GM18498 (cell line): ENCODE data around the gene SYNRG.
"Not testable (repeated sequence)": the region's sequence is repeated elsewhere in the genome, so short reads cannot be mapped to it uniquely, and the experiment has no call there.

ENCODE experiments used
- ATAC-seq: cut with Tn5 transposase; IDR thresholded peaks from one replicate; pipeline ENCODE4 v1.9.1; 2021; ENCODE audit warnings: mild to moderate bottlenecking, moderate library complexity; ENCODE audit not compliant: unreplicated experiment

The SYNRG gene

GRCh38 chr17:37541880-37542660 is 67.1 kb downstream of the SYNRG start:
- ATAC-seq: no peak

- ATAC-seq: no peak
Measured at GRCh38 chr17:37538981-37539659, 70.1 kb downstream of the SYNRG start.

DNA sequence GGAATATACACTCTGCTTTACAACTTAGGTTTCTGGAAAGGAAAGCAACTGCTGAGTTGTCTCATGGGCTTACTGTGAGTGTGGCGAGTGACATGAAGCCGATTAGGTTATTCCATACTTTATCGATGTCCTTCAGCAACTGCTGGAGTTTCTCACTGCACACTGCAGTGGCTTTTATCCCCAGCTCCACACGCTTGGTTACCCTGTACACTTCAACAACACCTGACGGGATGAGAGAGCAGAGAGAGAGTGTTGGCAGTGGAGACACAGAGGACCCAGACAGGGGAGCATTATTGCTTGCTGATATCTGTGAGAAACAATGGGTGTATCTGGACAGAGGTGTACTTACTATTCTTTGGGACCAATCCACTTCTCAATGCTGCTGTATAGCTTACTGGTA is 73.3 kb downstream of the SYNRG start:
- ATAC-seq: no peak

DNA sequence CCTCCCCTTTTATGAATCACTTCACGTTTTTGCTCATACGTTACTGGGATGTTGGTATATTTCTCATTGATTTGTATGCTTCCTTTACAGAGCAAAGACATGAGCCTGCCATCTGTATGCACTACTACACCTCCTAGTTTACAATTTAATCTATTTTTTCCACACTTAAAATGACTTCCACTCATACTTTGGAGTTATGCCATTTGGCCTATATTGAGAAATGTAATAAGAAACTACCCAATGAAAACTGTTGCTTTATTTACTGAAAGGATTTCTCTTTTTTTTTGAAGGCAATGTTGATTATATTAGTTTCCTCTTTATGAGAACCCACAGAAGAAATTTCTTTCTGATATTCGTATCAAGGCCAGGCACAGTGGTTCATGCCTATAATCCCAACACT is 76.5 kb downstream of the SYNRG start:
- ATAC-seq: no peak

DNA sequence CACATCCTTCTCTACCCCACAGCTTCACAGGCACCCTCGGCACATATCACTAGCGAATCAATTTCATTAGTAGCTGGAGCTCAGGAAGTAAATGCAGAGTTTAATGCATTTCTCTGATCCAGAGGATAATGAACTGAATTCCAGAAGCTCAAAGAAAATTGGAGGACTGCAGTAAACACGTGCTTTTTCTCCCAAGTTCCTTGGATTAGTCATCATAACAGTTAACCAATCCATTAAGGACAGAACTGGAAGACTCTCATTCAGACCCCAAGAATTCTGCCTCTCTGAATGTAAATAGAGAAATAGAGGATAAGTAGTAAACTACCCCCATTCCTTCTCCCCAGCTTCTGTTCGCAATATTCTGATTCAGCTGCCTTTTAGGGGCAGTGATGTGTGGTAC is 78.8 kb downstream of the SYNRG start:
- ATAC-seq: no peak

DNA sequence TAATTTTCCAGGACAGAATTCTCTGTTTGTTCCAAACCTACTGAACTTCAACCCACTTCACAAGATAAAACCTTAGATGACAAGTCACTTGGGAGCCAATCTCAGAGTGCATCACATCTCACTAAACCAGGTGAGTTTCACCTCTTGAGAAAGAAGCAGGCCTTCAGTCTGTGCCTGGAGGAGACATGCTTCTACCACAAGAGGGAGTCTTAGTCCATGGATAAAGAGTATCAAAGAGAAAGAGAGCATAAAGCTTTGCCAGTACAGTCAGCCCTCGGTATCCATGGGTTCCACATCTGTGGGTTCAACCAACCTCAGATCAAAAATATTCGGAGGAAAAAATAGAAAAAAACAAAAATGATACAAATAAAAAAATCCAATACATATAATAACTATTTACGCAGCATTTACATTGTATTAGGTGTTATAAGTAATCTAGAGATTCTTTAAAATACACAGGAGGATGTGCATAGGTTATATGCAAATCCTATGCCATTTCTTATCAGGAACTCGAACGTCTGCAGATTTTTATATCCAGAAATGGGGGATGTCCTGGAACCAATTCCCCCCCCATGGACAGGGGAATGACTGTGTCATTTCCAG is 81.9 kb downstream of the SYNRG start:
- no peak for ATAC-seq

DNA sequence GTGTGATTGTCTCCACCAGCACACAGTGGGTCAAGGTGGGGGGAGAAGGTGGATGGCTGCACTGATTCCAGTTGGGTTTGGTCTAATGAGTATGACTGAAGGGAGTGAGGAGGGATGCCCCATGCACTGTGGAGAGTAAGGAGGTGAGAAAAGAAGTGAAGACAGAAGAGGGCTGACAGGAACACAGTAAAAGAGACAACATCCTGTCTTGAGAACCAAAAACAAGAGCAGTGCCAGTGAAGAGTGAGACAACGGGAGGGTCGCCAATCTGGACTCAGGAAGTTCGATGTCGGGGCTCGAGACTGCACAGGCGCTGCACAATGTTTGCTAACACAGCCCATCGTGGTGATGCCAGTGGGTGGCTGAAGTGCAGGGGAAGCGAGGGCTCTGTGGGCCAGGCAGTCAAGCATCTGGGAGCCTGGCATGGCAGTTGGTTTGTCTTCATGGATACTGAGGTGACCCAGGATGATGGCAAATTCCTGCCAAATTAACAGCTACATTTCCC is 85.5 kb downstream of the SYNRG start:
- no peak for ATAC-seq

GRCh38 chr17:37521821-37522220 is 87.4 kb downstream of the SYNRG start:
- no peak for ATAC-seq

DNA sequence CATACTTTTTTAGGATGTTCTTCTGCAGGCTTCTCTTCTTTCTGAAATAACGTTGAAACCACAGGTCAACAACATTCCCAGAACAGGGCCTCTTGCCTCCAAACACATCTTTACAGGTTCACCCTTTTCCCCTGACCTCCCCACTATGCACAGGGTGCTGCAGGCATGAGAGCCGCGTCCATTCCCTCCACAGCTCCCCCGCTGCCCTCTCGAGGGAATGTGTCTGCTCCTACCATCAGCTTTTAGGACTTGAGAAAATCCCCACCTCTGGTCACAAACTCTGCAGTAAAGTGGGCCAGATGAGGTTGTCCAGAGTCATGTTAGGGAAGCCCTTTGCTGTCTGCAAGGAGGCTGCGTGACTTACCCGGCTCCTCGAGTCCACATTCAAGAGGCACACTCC is 89.0 kb downstream of the SYNRG start:
- ATAC-seq: no peak

DNA sequence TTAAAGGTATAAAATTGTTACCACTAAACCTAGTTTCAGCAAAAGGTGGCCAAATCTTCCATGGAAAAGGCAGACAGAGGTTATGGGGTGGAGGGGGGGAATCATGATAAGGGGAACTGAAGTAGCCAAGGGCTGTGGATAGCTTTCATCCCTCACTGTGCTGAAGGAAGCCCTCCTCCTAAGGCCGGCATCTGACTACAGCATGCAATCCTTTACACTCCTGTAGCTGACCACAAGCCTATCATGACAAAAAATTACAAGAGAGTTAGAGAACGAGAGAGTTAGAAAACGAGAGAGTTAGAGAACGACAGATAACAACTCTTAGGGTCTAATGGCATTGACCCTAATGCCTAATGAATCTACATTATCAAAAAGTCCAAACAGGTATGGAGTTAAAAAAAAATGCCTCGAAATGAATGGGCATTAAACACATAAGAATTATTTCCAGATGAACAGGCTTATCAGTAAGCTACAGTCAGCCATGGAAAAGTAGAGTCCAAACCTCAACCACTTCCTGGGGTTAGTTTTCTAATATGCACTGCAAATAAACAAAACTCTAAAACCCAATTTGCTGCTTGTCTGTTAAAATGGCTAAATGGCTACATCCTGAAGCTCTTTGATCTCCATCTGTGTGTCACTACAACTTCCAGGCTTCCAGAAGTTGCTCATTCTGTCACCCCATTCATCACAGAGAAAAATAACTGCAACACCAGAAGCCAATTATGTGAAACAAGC is 89.8 kb downstream of the SYNRG start:
- ATAC-seq: no peak

GRCh38 chr17:37518826-37519225 is 90.4 kb downstream of the SYNRG start:
- no peak for ATAC-seq

DNA sequence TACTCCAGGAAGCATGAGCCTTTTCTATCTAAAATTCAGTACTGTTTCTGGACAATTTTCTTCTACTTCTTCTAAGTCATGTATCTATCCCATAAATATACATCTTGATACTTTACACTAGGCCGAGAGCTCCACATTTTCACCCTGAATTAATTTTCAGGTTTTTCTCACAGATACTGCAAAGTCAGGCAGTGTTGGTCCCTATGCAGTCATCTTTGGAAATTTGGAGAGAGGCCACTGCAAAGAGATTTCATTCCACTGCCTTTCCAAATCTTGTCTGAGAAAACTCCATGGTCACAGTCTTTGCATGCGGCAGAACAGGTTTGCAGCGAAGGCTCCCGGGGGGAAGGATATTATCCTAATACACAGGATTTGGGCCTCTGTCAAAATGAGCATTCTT is 91.3 kb downstream of the SYNRG start:
- no peak for ATAC-seq

DNA sequence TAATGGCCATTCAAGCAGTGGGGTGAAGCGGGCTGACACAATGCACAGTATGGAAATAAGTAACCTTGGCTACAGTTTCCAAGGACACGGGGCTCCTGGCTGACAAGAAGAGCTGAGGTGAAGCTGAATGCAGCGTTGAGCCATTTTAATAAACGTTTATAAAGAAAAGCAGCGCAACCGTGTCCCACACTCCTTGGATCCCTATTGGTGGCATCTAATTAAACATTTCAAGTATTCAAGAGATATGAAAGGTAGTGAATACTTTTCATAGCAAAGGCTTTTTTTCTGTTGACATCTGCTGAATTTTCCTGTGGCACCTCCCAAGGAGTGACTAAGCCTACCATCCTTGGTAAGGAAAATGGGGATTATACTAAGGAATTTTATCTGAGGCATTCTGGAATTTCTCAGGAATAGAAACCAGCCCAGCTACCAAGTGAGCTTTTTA is 93.1 kb downstream of the SYNRG start:
- ATAC-seq: no peak

DNA sequence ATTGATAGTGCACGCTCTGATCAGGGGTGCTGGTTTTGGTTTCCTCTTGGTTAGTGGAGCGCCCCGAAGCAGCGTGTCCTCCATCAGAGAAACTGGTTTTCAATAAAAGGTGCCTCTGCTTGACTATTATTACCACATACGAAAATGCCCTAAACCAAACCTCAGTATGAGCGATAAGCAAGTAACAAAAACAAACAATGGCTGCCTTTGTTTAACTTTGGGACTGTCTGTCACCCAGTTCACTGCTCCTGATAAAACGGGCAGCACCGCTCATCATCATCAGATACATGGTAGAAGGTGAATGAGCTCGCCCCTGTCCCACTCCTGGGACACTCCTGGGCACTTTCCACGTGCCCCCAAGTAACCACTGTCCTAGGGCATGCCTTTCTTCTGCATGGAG is 95.5 kb downstream of the SYNRG start:
- no peak for ATAC-seq

DNA sequence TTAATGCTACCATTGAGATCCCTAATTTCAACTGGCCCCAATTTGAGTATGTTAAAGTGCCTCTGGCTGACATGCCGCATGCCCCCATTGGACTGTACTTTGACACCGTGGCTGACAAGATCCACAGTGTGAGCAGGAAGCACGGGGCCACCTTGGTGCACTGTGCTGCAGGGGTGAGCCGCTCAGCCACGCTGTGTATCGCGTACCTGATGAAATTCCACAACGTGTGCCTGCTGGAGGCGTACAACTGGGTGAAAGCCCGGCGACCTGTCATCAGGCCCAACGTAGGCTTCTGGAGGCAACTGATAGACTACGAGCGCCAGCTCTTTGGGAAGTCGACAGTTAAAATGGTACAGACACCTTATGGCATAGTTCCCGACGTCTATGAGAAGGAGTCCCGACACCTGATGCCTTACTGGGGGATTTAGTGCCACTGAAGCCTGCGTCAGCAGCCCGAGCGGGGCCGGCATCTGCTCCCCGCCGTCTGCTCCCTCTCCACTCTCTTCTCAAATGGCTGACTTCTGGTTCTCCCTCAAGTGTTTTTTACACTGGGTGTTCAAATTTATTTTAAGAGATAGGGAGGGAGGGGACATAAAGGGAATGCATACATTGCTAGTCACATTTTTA is 96.7 kb downstream of the SYNRG start:
- no peak for ATAC-seq

DNA sequence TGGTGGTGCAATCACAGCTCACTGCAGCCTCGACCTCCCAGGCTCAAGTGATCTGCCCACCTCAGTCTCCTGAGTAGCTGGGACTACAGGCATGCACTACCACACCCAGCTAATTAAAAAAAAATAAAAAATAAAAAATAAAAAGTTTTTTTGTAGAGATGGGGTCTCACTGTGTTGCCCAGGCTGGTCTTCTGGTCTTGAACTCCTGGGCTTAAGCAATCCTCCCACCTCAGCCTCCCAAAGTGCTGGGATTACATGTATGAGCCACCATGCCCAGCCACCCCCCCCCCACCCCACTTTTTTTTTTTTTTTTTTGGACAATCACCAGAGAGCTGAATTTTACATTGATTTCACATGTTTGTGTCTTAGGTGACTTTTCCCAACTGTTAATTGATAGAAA is 97.6 kb downstream of the SYNRG start:
- not testable (repeated sequence) for ATAC-seq

- ATAC-seq: no peak
Measured at GRCh38 chr17:37510056-37510455, 99.2 kb downstream of the SYNRG start.

- no peak for ATAC-seq
Measured at GRCh38 chr17:37507111-37507510, 102.1 kb downstream of the SYNRG start.

DNA sequence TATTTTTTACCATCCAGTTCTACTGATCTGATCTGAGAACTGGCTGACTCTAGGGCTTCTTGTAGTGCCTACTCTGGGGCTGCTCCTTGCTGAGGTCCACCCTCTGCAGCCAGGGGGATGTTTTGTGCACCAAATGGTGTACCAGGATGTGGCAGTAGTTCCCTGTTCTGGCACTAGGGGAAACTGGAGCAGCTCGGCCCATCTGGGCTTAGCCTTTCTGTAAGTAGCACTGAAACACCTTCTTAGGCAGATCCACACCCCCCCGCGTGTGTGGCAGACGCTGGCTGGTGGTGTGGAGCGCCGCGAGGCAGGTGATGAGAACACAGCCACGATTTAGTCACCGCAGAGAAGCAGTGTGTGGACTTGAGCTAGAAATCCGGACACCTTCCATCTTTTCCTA is 102.5 kb downstream of the SYNRG start:
- no peak for ATAC-seq

- ATAC-seq: no peak
Measured at GRCh38 chr17:37505333-37505732, 103.9 kb downstream of the SYNRG start.

- no peak for ATAC-seq
Measured at GRCh38 chr17:37503148-37503547, 106.1 kb downstream of the SYNRG start.
